Testis (tissue), 2 donors: Measurements from ENCODE around the gene SPIB.

Experiments
- POLR2A ChIP-seq: fragments of 450-650 bp; IDR thresholded peaks from one replicate; pipeline ENCODE4 v1.6.1; 2017; ENCODE audit warnings: antibody characterized with exemption, mild to moderate bottlenecking, moderate library complexity
- TF ChIP-seq, protein P1 (sequence below), 3 experiments: fragments of 450-650 bp in 2 of 3; fragments of 200-600 bp in 1 of 3; sonication (generic) in 1 of 3; IDR thresholded peaks; one replicate each; pipeline ENCODE4 v1.5.1; 2016 to 2019; ENCODE audit warnings: antibody characterized with exemption in 3 of 3, mild to moderate bottlenecking in 2 of 3, moderate library complexity in 1 of 3

DNA sequence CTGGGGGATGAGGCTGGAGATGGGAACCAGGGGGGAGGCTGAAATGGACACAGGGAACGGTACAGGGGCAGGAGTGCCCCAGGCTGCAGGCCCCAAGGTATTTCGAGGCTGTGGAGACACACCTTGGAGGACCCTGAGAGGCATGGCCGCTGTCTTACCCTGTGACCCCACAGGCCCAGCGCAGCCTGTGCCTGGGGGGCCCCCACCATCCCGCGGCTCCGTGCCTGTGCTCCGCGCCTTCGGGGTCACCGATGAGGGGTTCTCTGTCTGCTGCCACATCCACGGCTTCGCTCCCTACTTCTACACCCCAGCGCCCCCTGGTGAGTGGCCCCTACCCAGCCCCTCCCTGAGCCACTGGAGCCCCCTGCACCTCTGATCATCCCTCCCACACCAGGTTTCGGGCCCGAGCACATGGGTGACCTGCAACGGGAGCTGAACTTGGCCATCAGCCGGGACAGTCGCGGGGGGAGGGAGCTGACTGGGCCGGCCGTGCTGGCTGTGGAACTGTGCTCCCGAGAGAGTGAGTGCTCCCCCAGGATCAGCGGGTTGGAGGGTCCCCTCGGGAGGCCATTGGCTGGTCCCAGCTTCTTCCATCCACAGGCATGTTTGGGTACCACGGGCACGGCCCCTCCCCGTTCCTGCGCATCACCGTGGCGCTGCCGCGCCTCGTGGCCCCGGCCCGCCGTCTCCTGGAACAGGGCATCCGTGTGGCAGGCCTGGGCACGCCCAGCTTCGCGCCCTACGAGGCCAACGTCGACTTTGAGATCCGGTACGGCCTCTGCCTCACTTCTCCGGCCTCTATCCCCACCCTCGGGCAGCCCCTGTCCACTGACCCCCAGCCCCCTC, 16.9 kb upstream of the SPIB start:
- TF ChIP-seq, protein P1, sequence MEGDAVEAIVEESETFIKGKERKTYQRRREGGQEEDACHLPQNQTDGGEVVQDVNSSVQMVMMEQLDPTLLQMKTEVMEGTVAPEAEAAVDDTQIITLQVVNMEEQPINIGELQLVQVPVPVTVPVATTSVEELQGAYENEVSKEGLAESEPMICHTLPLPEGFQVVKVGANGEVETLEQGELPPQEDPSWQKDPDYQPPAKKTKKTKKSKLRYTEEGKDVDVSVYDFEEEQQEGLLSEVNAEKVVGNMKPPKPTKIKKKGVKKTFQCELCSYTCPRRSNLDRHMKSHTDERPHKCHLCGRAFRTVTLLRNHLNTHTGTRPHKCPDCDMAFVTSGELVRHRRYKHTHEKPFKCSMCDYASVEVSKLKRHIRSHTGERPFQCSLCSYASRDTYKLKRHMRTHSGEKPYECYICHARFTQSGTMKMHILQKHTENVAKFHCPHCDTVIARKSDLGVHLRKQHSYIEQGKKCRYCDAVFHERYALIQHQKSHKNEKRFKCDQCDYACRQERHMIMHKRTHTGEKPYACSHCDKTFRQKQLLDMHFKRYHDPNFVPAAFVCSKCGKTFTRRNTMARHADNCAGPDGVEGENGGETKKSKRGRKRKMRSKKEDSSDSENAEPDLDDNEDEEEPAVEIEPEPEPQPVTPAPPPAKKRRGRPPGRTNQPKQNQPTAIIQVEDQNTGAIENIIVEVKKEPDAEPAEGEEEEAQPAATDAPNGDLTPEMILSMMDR (IDR thresholded peaks at IDR 0.05), result no peak
- no peak for TF ChIP-seq POLR2A
